Testis (tissue), 3 donors: Measurements from ENCODE around the gene HGD. TPM values are rescaled to one million over a fixed set of nuclear protein-coding genes. Genes with fewer than 3 reads are reported as not detected.

Experiments
- DNase-seq: peaks from one replicate; pipeline ENCODE4 v3.0.0-alpha.2; 2019
- H3K27ac ChIP-seq, 2 donors: fragments of 200-600 bp; sonication (generic); one replicate each; pipeline ENCODE4 v1.5.1; 2019
- H3K27me3 ChIP-seq: fragments of 200-600 bp; sonication (generic); one replicate; pipeline ENCODE4 v1.5.1; 2019
- H3K36me3 ChIP-seq: fragments of 200-600 bp; sonication (generic); one replicate; pipeline ENCODE4 v1.5.1; 2017; ENCODE audit warnings: low read depth; ENCODE audit errors: missing control alignments
- H3K4me1 ChIP-seq: fragments of 200-600 bp; sonication (generic); one replicate; pipeline ENCODE4 v1.5.1; 2019
- H3K4me3 ChIP-seq, 2 donors: fragments of 200-600 bp; sonication (generic); one replicate each; pipeline ENCODE4 v1.5.1; 2017 to 2019
- H3K9me3 ChIP-seq: fragments of 200-600 bp; sonication (generic); one replicate; pipeline ENCODE4 v1.5.1; 2017
- CTCF ChIP-seq, 3 experiments: fragments of 450-650 bp in 2 of 3; fragments of 200-600 bp in 1 of 3; sonication (generic) in 1 of 3; IDR thresholded peaks; one replicate each; pipeline ENCODE4 v1.5.1; 2016 to 2019; ENCODE audit warnings: antibody characterized with exemption in 3 of 3, mild to moderate bottlenecking in 2 of 3, moderate library complexity in 1 of 3
- POLR2A ChIP-seq: fragments of 450-650 bp; IDR thresholded peaks from one replicate; pipeline ENCODE4 v1.6.1; 2017; ENCODE audit warnings: antibody characterized with exemption, mild to moderate bottlenecking, moderate library complexity
- WGBS, 2 donors: methylation state at CpG; one replicate each; pipeline ENCODE4 v1.1.5; 2018; 5-methylcytosine and 5-hydroxymethylcytosine counted together
- intact Hi-C: fragments of 100-400 bp; cut with DNase I; formaldehyde crosslinking; loops from one replicate; pipeline ENCODE4 v1.15.1; 2023; ENCODE audit warnings: low total_unique reads
- polyA plus RNA-seq: library from polyadenylated mRNA; stranded (reverse); fragments of 350-450 nt; fragmentation: Illumina TruSeq; extraction: RNeasy Lipid Tissue Mini Kit (QIAGEN cat#74804); gene quantifications from one replicate; pipeline ENCODE4 v1.2.3, GENCODE V29; 2014; ENCODE audit warnings: low read depth, low replicate concordance; ENCODE audit not compliant: insufficient read depth
- total RNA-seq, 2 donors: library from RNA; depleted of rRNA; stranded (reverse); fragments of >200 nt; gene quantifications; one replicate each; pipeline ENCODE4 v1.2.3, GENCODE V29; 2016

The HGD gene
- total and polyA plus RNA-seq, 3 donors from 2014 or later: 1.2 to 1.6 (median 1.4) TPM

DNA sequence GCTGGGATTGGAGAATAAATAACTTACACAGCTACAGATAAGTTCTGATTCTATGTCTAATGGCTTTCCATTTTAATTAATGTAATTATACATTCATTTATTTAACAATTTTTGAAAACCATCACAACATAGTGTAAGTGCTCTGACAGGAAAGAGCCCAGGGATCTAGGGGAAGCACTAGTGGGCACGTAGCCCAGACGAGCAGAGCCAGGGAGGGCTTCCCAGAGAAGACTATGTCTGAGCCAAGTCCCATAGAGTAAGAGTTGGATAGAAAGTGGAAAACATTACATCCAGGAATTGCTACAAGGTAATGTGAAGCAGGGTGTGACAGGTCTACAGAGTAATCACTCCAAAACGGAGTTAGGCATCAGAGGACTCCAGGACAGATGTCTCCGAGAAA, 2.9 kb upstream of the HGD start:
- no peak overlapping the region for H3K27ac ChIP-seq
- H3K27me3 ChIP-seq: no peaks in the 10 kb centered on the region
- DNase-seq: no peak
- H3K36me3 ChIP-seq: no peaks in the 10 kb centered on the region
- TF ChIP-seq POLR2A: no peak
- TF ChIP-seq CTCF (IDR thresholded peaks at IDR 0.05): no peak
- WGBS, 2 donors: 61 to 66% methylated on average over 4 of the region's 4 CpGs
- H3K4me3 ChIP-seq: no peak overlapping the region
- no peaks in the 10 kb centered on the region for H3K9me3 ChIP-seq
- H3K4me1 ChIP-seq: no peaks in the 10 kb centered on the region
- intact Hi-C loops: no loop called here

- intact Hi-C loops: no loop called here
- H3K9me3 ChIP-seq: no peaks in the 10 kb centered on the region
- no peak for DNase-seq
These were observed 1.7 kb upstream of the HGD start for GRCh38 chr3:120683671-120684301.

DNA sequence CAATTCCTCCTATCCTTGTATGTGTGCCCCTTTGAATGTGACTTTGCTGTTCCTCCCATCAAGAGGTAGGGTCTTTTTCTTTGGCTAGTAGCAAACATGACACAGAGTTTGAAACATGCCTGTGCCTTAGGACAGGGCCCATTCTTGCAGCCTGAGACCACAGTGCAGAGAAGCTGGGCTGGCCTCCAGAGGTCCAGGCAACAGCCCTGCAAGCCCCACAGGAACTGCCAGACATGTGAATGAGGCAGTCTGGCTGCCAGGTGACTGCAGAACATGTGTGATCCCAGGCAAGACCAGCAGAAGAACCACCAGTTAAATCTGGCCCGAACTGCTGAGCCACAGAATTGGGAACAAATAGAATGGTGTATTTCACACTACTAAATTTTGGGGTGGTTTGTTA, 1.2 kb upstream of the HGD start:
- WGBS, 2 donors: 67 to 69% methylated on average over 1 of the region's 1 CpG
- Histone ChIP-seq H3K27ac (no peak overlapping the region), H3K36me3 (no peaks in the 10 kb centered on the region), H3K27me3 (no peaks in the 10 kb centered on the region), H3K9me3 (no peaks in the 10 kb centered on the region), H3K4me1 (peaks cover 7% of the 10 kb centered on the region), H3K4me3 (no peak overlapping the region)
- TF ChIP-seq CTCF (IDR thresholded peaks at IDR 0.05) (no peak), POLR2A (no peak)
- intact Hi-C loops: no loop called here
- DNase-seq: no peak

More at GRCh38 chr3:120683671-120684301, 1.7 kb upstream of the HGD start:
- no peak overlapping the region for H3K27ac ChIP-seq
- TF ChIP-seq CTCF (IDR thresholded peaks at IDR 0.05): no peak
- no peak for TF ChIP-seq POLR2A
- no peaks in the 10 kb centered on the region for H3K27me3 ChIP-seq
- H3K4me3 ChIP-seq: no peak overlapping the region
- no peaks in the 10 kb centered on the region for H3K36me3 ChIP-seq
- 95 to 96% methylated on average over 3 of the region's 3 CpGs for WGBS, 2 donors
- H3K4me1 ChIP-seq: peaks cover 5% of the 10 kb centered on the region

- Histone ChIP-seq H3K27ac (no peak overlapping the region), H3K27me3 (no peaks in the 10 kb centered on the region), H3K9me3 (no peaks in the 10 kb centered on the region), H3K4me1 (peaks cover 7% of the 10 kb centered on the region), H3K36me3 (no peaks in the 10 kb centered on the region), H3K4me3 (no peak overlapping the region)
- 95 to 98% methylated on average over 4 of the region's 4 CpGs for WGBS, 2 donors
- intact Hi-C loops: no loop called here
- no peak for DNase-seq
- no peak for TF ChIP-seq POLR2A
- no peak for TF ChIP-seq CTCF (IDR thresholded peaks at IDR 0.05)
These were observed 467 bp downstream of the HGD start for GRCh38 chr3:120681506-120682038.

GRCh38 chr3:120681018-120681417, 1.0 kb downstream of the HGD start:
- DNase-seq: no peak
- intact Hi-C loops: no loop called here
- Histone ChIP-seq H3K36me3 (no peaks in the 10 kb centered on the region), H3K27ac (no peak overlapping the region), H3K9me3 (no peaks in the 10 kb centered on the region), H3K4me1 (peaks cover 7% of the 10 kb centered on the region), H3K4me3 (no peak overlapping the region), H3K27me3 (no peaks in the 10 kb centered on the region)
- TF ChIP-seq CTCF (IDR thresholded peaks at IDR 0.05) (no peak), POLR2A (no peak)
- WGBS, 2 donors: 73 to 91% methylated on average over 2 of the region's 2 CpGs
